Activated CD4-positive, alpha-beta T cell treated with anti-CD3 and anti-CD28 coated beads, Interleukin-2, amount 50 U/mL, for 16 hours (primary cell): ENCODE measurements around the gene PIP.
"Not testable (repeated sequence)": the region's sequence is repeated elsewhere in the genome, so short reads cannot be mapped to it uniquely, and the experiment has no call there.

Source experiments
- DNase-seq: peaks from one replicate; pipeline ENCODE4 v3.0.0-alpha.2; 2020

PIP gene

GRCh38 chr7:143131781-143132180 is at the start of gene PIP:
Gene PIP (plus strand): TSS chr7:143132077. CDS start chr7:143132117, 40 bp downstream.
- no peak for DNase-seq

DNA sequence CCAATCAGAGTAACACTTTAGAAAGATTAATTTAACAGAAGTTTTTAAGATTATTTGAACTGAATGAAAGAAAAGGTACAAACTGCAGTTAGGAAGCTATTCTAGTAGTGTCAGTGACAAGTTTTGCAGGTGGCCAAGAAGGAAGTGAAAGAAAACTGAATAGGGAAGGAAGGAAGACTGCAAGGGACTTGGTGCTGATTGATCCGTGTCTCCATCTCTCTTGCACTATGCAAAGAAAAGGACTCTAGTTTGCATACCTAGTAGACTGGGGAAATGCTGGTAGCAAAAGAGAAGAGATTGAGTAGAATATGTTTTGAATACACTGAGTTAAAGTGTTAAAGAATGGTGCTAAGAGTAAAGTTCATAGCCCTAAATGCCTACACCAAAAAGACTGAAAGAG is 46.8 kb upstream of the PIP start:
- DNase-seq = no peak

DNA sequence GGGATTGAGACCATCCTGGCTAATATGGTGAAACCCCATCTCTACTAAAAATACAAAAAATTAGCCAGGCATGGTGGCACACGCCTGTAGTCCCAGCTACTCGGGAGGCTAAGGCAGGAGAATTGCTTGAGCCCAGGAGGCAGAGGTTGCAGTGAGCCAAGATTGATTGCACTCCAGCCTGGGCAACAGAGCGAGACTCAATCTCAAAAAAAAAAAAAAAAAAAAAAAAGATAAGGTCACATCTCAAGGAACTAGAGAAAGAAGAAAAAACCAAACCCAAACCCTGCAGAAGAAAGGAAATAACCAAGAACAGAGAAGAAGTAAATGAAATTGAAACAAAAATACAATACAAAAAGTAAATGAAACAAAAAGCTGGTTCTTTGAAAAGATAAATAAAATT is 46.3 kb upstream of the PIP start:
- DNase-seq = not testable (repeated sequence)

- DNase-seq = not testable (repeated sequence)
Observed at GRCh38 chr7:143088549-143089231, 43.2 kb upstream of the PIP start.

GRCh38 chr7:143096146-143096545 is 35.7 kb upstream of the PIP start:
- no peak for DNase-seq

- not testable (repeated sequence) for DNase-seq
Observed at GRCh38 chr7:143099579-143099978, 32.3 kb upstream of the PIP start.

DNA sequence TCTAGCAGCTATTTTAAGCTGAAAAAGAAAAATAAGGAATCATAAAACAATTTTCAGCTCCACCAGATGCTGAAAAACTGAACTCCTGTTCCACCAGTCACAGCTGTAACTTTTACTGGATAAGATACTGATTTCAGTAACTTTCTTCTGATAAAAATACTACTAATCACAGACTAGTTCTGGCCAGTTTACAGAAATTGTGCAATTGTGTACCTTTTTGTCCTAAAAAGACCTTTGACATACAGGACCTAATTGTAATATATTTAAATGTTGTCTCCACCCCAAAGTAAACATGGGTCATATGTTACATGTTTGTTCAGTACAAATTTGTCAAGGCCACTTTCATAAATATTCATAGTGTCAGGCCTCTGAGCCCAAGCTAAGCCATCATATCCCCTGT is 27.1 kb upstream of the PIP start:
- DNase-seq = no peak

DNA sequence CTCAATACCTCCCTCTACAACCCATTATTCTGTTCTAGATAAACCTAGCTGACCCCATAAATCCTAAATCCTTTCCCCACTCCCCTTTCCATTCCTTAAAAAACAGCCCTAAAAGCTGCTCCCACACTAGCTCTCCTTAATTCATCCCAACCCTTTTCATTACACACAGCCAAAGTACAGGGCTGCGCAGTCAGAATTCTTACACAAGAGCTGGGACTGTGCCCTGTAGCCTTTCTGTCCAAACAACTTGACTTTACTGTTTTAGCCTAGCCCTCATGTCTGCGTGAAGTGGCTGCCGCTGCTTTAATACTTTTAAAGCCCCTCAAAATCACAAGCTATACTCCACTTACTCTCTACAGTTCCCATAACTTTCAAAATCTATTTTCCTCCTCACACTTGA is 23.9 kb upstream of the PIP start:
- not testable (repeated sequence) for DNase-seq

DNA sequence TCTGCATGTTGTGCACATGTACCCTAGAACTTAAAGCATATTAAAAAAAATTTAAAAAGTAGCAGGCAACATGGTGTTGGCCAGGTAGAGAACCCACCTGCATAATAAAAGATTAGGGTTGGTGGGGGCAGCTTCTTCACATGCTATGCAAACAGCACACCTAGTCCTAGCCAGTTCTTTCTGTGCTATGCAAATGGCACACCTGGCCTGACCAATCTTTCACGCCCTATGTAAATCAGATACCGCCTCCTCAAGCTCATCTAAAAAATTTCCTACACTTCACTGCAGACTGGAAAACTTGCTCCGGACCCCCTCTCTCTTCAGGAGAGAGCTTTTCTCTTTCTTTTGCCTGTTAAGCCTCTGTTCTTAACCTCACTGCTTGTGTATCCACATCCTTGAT is 14.5 kb upstream of the PIP start:
- DNase-seq = no peak

DNA sequence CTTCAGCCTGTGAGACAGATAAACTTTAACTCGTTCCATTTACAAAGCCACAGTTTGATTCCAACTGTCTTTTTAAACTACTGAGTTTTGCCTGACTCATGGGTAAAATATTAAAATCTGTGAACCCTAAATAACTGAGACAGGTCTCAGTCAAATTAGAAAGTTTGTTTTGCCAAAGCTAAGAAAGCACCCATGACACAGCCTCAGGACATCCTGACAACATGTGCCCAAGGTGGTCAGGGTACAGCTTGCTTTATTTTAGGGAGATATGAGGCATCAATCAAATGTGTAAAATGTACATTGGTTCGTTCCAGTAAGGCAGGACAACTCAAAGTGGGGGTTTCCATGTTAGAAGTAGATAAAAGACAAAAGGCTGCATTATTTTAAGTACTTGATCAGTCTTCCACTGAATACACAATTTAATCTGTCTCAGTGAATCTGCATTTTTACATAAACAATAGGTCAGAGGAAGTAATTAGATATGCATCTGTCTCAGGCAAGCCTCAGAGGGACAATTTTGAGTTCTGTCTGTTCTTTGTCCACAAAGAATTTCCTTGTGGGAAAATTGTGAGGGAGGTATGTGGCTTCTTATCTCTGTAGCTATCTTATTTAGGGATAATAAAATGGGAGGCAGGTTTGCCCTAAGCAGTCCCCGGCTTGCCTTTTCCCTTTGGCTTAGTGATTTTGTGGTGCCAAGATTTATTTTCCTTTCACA is 11.0 kb upstream of the PIP start:
- DNase-seq = no peak

- not testable (repeated sequence) for DNase-seq
Observed at GRCh38 chr7:143123326-143123725, 8.6 kb upstream of the PIP start.

GRCh38 chr7:143126146-143126545 is 5.7 kb upstream of the PIP start:
- DNase-seq = peak; percentile 13

DNA sequence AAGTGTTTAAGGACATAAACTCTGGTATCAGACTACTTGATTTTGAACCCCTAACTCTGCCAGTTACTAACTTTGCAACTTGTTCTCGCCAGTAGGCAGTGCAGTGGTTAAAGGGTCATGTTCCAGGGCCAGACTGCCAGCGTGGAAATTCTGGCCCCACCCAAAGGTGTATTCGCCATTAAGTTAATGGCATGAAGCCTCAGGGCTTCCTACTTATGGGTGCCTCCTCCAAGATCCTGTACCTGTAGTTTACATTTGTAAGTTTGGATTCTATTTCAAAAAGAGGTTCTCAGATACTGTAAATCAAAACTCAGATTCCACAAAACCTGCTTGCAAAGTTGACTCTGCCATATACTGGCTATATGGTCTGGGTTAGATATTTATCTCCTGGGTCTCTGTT is 2.8 kb upstream of the PIP start:
- DNase-seq = no peak

- DNase-seq = no peak
Observed at GRCh38 chr7:143129477-143129876, 2.4 kb upstream of the PIP start.

- DNase-seq = no peak
Observed at GRCh38 chr7:143130541-143130940, 1.3 kb upstream of the PIP start.

- no peak for DNase-seq
Observed at GRCh38 chr7:143147070-143147469, 15.2 kb downstream of the PIP start.

GRCh38 chr7:143148050-143148449 is 16.2 kb downstream of the PIP start:
- no peak for DNase-seq

- no peak for DNase-seq
Observed at GRCh38 chr7:143148651-143149050, 16.8 kb downstream of the PIP start.

GRCh38 chr7:143150696-143151095 is 18.8 kb downstream of the PIP start:
- not testable (repeated sequence) for DNase-seq

GRCh38 chr7:143158617-143159016 is 26.7 kb downstream of the PIP start:
- DNase-seq = not testable (repeated sequence)

DNA sequence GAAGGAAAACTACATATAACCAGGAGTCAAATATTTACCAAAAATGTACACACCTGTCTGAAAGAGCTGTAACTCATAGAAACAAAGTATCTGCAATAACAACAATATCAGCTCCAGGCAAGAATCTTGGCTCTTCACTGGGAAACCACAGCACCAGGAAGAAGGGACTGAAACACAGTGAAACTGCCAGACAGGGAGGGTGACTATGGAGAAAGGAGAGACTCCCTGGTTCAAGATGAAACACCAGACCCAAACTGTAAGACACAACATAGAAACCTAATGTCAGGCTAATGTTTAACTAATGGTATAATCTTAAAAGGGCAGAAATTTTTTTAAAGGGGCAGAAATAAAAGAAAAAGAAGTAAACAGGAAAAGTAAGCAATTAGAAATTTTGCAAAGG is 39.8 kb downstream of the PIP start:
- DNase-seq = no peak

GRCh38 chr7:143172354-143172753 is 40.5 kb downstream of the PIP start:
- no peak for DNase-seq

- DNase-seq = no peak
Observed at GRCh38 chr7:143176128-143176527, 44.3 kb downstream of the PIP start.

GRCh38 chr7:143177374-143178119 is 45.7 kb downstream of the PIP start:
- DNase-seq = no peak
